ENCODE results near the gene RAD51AP2.
"Not testable (repeated sequence)": the region's sequence is repeated elsewhere in the genome, so short reads cannot be mapped to it uniquely, and the experiment has no call there.

The RAD51AP2 gene

GRCh38 chr2:17518212-17519154 is at the start of gene RAD51AP2:
Gene RAD51AP2, minus strand, starts transcription at chr2:17518440. Its CDS starts 25 bp downstream, at chr2:17518415.
- no peak for DNase-seq (ENCODE audit: low read depth)

DNA sequence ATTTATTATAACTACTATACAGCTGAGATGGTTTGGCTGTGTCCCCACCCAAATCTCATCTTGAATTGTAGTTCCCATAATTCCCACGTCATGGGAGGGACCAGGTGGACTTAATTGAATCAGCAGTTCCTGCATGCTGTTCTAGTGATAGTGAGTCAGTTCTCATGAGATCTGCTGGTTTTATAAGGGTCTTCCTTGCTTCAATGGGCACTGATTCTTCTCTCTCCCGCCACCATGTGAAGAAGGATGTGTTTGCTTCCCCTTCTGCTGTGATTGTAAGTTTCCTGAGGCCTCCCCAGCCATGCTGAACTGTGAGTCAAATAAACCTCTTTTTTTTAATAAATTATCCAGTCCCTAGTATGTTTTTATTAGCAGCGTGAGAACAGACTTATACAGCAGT is 47.5 kb upstream of the RAD51AP2 start:
- DNase-seq (ENCODE audit: low read depth), result not testable (repeated sequence)

GRCh38 chr2:17558878-17559277 is 40.6 kb upstream of the RAD51AP2 start:
- DNase-seq (ENCODE audit: low read depth), result no peak

GRCh38 chr2:17558053-17558452 is 39.8 kb upstream of the RAD51AP2 start:
- DNase-seq (ENCODE audit: low read depth), result no peak

DNA sequence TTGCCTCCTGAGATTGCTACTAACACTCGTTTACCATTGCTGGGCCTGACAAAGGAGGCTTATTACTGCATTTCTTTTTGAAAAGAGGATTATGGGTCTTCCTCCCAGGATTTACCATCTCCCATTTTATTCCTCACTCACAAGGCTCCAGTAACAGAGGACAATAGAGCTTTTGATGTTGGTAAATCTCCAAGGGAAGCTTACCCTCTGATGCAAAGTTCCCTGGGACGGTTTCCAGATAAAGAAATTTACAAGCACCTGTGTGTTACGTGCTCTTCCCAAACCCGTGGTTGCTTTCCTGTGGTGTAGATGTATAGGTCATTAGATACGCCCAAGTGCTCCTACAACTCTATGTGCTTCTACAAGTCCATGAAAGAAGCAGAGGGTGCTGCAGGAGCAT is 39.4 kb upstream of the RAD51AP2 start:
- no peak for DNase-seq (ENCODE audit: low read depth)

- DNase-seq (ENCODE audit: low read depth), result no peak
Measured at GRCh38 chr2:17555150-17555549, 36.9 kb upstream of the RAD51AP2 start.

- no peak for DNase-seq (ENCODE audit: low read depth)
Measured at GRCh38 chr2:17550907-17551306, 32.7 kb upstream of the RAD51AP2 start.

GRCh38 chr2:17547737-17548136 is 29.5 kb upstream of the RAD51AP2 start:
- DNase-seq (ENCODE audit: low read depth), result no peak

GRCh38 chr2:17547237-17547636 is 29.0 kb upstream of the RAD51AP2 start:
- no peak for DNase-seq (ENCODE audit: low read depth)

DNA sequence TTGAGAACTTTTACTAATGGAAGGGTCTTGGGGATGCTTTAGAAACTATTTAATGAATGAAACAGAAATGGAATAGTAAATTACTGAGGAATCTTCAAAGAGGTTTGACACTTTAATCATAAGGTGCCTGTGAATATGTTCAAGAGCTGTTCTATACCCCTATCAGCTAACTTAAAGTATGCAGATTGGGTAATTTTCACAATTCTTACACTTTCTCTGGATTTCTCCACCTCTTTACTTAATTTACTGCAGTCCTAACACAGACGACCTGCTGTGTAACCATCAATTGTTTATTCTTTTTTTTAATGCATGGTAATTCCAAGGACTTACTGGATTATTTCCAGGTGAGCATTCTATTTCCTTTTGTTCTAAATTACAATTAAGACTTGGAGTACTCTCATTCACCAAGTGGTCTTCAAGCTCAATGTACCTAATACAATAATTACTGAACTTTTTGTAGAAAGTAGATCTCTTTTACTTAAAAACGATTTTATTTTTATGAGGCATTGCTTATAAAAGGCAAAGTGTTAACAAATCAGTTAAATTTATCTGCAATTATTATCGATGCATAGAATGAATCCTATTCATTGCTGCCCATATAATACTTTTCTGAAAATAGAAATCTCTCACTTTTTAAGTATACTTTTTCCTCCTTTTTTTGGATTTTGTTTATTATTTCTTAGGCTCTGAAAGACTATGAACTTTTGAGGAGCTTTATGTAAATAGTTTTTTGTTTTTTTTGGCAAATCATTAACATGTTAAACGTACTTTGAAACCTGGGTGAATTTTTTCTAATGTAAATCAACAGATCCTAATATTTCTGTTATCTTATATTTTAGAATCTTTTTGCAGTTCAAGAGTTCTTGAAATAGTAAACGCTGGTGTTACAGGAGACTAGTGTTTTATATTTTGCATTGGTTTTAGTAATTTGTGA is 27.7 kb upstream of the RAD51AP2 start:
- DNase-seq (ENCODE audit: low read depth), result no peak

DNA sequence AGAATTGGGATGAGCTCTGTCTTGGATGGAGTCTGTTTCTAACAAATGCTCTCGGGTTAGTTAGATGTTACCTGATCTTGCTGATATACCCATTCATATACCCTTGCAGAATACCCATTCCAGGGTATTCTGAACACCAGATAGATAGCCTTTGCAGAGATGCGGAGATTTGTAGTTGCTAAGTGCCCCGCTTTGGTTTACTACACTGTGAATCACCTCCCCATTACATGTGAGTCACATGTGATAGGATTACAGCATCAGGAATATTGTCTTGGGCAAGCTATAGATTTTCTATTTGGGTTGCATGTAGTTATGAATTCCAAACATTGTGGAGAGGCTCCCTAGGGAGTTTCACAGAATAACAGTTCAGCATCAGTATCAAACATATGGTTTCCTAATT is 26.0 kb upstream of the RAD51AP2 start:
- no peak for DNase-seq (ENCODE audit: low read depth)

DNA sequence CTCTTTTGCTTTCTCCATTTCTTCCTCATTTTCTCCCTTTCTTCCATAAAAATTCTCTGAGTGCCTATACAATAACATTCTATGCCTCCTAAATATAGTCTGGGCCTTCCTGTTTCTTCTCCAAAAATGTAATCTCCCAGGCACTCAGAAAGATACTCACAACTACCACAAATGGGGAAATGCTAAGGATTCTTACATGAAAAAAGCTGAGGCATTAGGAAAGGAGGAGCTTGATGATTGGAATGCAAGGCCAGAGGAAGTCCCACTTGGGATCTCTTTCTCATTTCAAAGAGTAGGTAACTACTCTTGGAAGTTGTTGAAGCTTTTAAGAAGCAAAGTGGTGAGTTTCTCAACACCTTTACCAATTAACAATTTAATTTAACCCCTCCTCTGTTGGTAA is 25.6 kb upstream of the RAD51AP2 start:
- DNase-seq (ENCODE audit: low read depth), result no peak

- DNase-seq (ENCODE audit: low read depth), result no peak
Measured at GRCh38 chr2:17543131-17543660, 25.0 kb upstream of the RAD51AP2 start.

GRCh38 chr2:17542471-17542870 is 24.2 kb upstream of the RAD51AP2 start:
- no peak for DNase-seq (ENCODE audit: low read depth)

DNA sequence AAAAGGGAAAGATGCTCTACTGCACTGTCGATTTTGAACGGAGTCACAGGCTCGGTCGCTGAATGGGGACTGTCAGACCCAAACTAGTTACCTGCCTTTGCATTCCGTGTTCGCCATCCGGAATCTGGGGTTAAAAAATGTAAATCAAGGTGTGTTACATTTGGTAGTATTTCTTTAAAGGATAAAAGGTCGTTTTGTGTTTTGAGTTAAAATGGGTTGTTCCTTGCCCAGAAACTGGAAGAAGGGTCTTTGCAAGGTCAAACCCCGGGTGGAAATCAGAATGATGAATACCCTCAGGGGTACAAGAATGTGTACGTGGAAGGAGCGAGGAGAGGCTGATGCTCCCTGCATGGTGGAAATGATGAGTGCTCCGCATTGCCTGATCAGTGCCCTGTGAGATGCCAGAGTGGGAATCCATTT is 23.3 kb upstream of the RAD51AP2 start:
- DNase-seq (ENCODE audit: low read depth), result no peak

GRCh38 chr2:17540813-17541530 is 22.7 kb upstream of the RAD51AP2 start:
- no peak for DNase-seq (ENCODE audit: low read depth)

- no peak for DNase-seq (ENCODE audit: low read depth)
Measured at GRCh38 chr2:17540093-17540812, 22.0 kb upstream of the RAD51AP2 start, which contains the start of gene VSNL1. Gene VSNL1, plus strand, starts transcription at chr2:17540696. Its CDS starts 51,379 bp downstream, at chr2:17592075.

DNA sequence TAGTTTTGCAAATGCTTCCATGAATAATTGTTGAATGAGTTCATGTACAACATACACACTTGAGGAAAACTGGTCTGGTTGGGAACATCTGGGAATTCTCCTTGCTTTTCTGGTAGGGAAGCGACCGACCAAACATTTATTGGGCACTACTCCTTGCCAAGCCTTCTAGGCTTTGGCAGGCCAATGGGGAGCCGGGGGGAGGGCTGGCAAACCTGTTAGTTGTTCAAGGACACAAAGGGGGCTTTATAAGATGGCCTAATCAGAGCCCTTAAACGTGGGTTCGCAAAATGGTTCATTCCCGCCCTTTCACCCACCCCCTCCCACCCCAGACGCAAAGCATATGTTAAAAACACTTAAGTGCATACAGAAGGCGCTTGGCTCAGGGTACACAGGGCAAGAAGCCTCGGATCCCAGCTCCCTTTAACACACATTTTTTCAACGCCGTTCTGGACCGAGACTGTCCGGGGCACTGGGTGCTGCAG is 21.4 kb upstream of the RAD51AP2 start:
- DNase-seq (ENCODE audit: low read depth), result no peak

DNA sequence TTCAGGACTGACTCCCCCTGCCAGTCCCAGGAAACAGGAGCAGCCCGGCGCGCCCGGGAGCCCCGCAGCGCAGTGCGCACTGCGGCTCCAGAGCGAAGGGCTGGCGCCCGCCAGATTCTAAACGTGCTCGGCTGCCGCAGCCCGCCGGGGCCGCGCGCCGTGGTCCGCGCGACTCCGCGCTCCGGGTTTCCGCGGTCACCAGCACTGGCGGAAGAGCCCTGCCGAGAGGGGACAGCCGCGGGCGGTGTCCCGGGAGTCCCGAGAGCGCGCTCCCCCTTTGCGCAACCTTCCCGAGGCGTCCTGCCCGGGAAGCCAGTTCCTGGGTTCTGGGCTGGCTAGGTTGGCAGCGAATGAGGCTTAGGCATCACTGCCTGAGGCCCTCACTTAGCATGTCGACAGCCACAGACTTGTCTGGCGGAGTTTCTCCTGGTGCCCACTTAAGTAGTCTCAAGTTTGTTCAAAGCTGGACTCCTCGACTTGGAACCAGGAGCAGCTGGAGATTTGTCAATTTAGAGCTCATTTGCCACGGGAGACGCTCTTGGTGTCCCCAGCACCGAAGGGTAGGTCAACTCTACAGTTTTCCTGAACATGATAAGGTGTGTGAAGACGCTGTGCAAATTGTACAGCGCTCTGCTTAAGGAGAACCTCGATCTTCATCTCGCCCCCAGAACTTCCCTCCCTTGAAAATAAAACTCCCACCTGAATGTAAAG is 20.8 kb upstream of the RAD51AP2 start:
- DNase-seq (ENCODE audit: low read depth), result no peak
